HEK293 (cell line): ENCODE measurements around the gene CLECL1.

Experiments used
- CTCF ChIA-PET: fragments of 350-600 bp; formaldehyde crosslinking; extraction: SDS; loops from one replicate; lab custom pipeline; 2021; ENCODE audit warnings: antibody characterized with exemption; lab: Yijun Ruan, JAX
- POLR2A ChIA-PET: fragments of 300-600 bp; formaldehyde crosslinking; extraction: SDS; loops from one replicate; lab custom pipeline; 2020; ENCODE audit warnings: antibody characterized with exemption, inconsistent platforms; lab: Yijun Ruan, JAX
- H3K27ac ChIP-seq: fragments of 200-500 bp; sonication (Bioruptor generic); 2 replicates; pipeline ENCODE4 v1.5.1; 2014; ENCODE audit warnings: low read depth, low read length, control low read depth, inconsistent platforms; ENCODE audit errors: extremely low read depth
- H3K36me3 ChIP-seq, 2 experiments: fragments of 200-500 bp in 1 of 2; sonication (Bioruptor generic) in 1 of 2; 1 replicate in 1 of 2; 2 replicates in 1 of 2; pipeline ENCODE4 v1.5.1; 2014 to 2017; ENCODE audit warnings: inconsistent platforms in 2 of 2, low read length in 2 of 2; ENCODE audit not compliant: control insufficient read depth in 2 of 2, insufficient read depth in 1 of 2
- H3K4me1 ChIP-seq: fragments of 200-500 bp; sonication (Bioruptor generic); 2 replicates; pipeline ENCODE4 v1.5.1; 2014; ENCODE audit warnings: mild to moderate bottlenecking, low read length, inconsistent platforms; ENCODE audit not compliant: control insufficient read depth, insufficient read depth
- H3K4me3 ChIP-seq: 2 replicates; pipeline ENCODE4 v1.5.1; 2011; ENCODE audit warnings: low read depth, mild to moderate bottlenecking, control low read depth, low read length, moderate library complexity
- H3K9me3 ChIP-seq: fragments of 200-500 bp; sonication (Bioruptor generic); 2 replicates; pipeline ENCODE4 v1.5.1; 2014; ENCODE audit warnings: low read depth, low read length, inconsistent platforms; ENCODE audit not compliant: control insufficient read depth, insufficient read depth
- ATF2 ChIP-seq: fragments of 450-650 bp; formaldehyde crosslinking; IDR thresholded peaks from 2 replicates; pipeline ENCODE4 v1.5.1; 2016; ENCODE audit warnings: missing biosample characterization, missing genetic modification characterization, low read depth
- BCL11B ChIP-seq: fragments of 450-650 bp; formaldehyde crosslinking; IDR thresholded peaks from 2 replicates; pipeline ENCODE4 v1.5.1; 2016; ENCODE audit warnings: low read depth, missing biosample characterization, missing genetic modification characterization
- INSM2 ChIP-seq: fragments of 450-650 bp; formaldehyde crosslinking; IDR thresholded peaks from 2 replicates; pipeline ENCODE4 v1.5.1; 2016; ENCODE audit warnings: missing biosample characterization, missing genetic modification characterization
- PRDM2 ChIP-seq: fragments of 450-650 bp; formaldehyde crosslinking; IDR thresholded peaks from 2 replicates; pipeline ENCODE4 v1.5.1; 2016; ENCODE audit warnings: missing biosample characterization, missing genetic modification characterization, borderline replicate concordance
- SALL2 ChIP-seq: fragments of 450-650 bp; formaldehyde crosslinking; IDR thresholded peaks from 2 replicates; pipeline ENCODE4 v1.5.0; 2017; ENCODE audit warnings: missing biosample characterization, mild to moderate bottlenecking, missing genetic modification characterization, borderline replicate concordance
- SP3 ChIP-seq: fragments of 450-650 bp; formaldehyde crosslinking; IDR thresholded peaks from 2 replicates; pipeline ENCODE4 v1.5.1; 2016; ENCODE audit warnings: missing biosample characterization, missing genetic modification characterization
- ZBTB21 ChIP-seq: fragments of 450-650 bp; formaldehyde crosslinking; IDR thresholded peaks from 2 replicates; pipeline ENCODE4 v1.5.1; 2017; ENCODE audit warnings: missing biosample characterization, missing genetic modification characterization
- ZBTB48 ChIP-seq: fragments of 450-650 bp; formaldehyde crosslinking; IDR thresholded peaks from 2 replicates; pipeline ENCODE4 v1.5.1; 2016; ENCODE audit warnings: missing biosample characterization, missing genetic modification characterization
- ZNF148 ChIP-seq: fragments of 450-650 bp; formaldehyde crosslinking; IDR thresholded peaks from 2 replicates; pipeline ENCODE4 v1.5.0; 2017; ENCODE audit warnings: missing biosample characterization, missing genetic modification characterization, borderline replicate concordance
- ZNF211 ChIP-seq: fragments of 450-650 bp; formaldehyde crosslinking; IDR thresholded peaks from 2 replicates; pipeline ENCODE4 v1.5.1; 2016; ENCODE audit warnings: low read depth, missing biosample characterization, missing genetic modification characterization
- ZNF223 ChIP-seq: fragments of 450-650 bp; formaldehyde crosslinking; IDR thresholded peaks from 2 replicates; pipeline ENCODE4 v1.5.1; 2016; ENCODE audit warnings: missing biosample characterization, missing genetic modification characterization
- ZNF341 ChIP-seq: fragments of 450-650 bp; formaldehyde crosslinking; IDR thresholded peaks from 2 replicates; pipeline ENCODE4; 2016; ENCODE audit warnings: low read depth, missing biosample characterization, missing genetic modification characterization
- ZNF416 ChIP-seq: fragments of 450-650 bp; formaldehyde crosslinking; IDR thresholded peaks from 2 replicates; pipeline ENCODE4 v1.5.1; 2016; ENCODE audit warnings: missing biosample characterization, missing genetic modification characterization
- ZNF529 ChIP-seq: fragments of 450-650 bp; formaldehyde crosslinking; IDR thresholded peaks from 2 replicates; pipeline ENCODE4 v1.5.1; 2017; ENCODE audit warnings: missing genetic modification characterization, missing biosample characterization; ENCODE audit not compliant: insufficient replicate concordance
- ZNF600 ChIP-seq: fragments of 450-650 bp; formaldehyde crosslinking; IDR thresholded peaks from 2 replicates; pipeline ENCODE4 v1.5.1; 2016; ENCODE audit warnings: missing biosample characterization, missing genetic modification characterization
- ZNF792 ChIP-seq: fragments of 450-650 bp; formaldehyde crosslinking; IDR thresholded peaks from 2 replicates; pipeline ENCODE4 v1.5.1; 2016; ENCODE audit warnings: missing biosample characterization, missing genetic modification characterization
- ZNF837 ChIP-seq: fragments of 450-650 bp; formaldehyde crosslinking; IDR thresholded peaks from 2 replicates; pipeline ENCODE4 v1.5.1; 2016; ENCODE audit warnings: missing biosample characterization, missing genetic modification characterization
- ZXDB ChIP-seq: fragments of 450-650 bp; formaldehyde crosslinking; IDR thresholded peaks from 2 replicates; pipeline ENCODE4 v1.5.1; 2016; ENCODE audit warnings: missing biosample characterization, missing genetic modification characterization
- TF ChIP-seq, protein P1 (sequence below): fragments of 450-650 bp; formaldehyde crosslinking; IDR thresholded peaks from 2 replicates; pipeline ENCODE4 v1.5.1; 2016; ENCODE audit warnings: missing biosample characterization, missing genetic modification characterization
- TF ChIP-seq, protein P2 (sequence below): fragments of 450-650 bp; formaldehyde crosslinking; IDR thresholded peaks from 2 replicates; pipeline ENCODE4 v1.5.1; 2016; ENCODE audit warnings: missing biosample characterization, missing genetic modification characterization

Gene CLECL1

DNA sequence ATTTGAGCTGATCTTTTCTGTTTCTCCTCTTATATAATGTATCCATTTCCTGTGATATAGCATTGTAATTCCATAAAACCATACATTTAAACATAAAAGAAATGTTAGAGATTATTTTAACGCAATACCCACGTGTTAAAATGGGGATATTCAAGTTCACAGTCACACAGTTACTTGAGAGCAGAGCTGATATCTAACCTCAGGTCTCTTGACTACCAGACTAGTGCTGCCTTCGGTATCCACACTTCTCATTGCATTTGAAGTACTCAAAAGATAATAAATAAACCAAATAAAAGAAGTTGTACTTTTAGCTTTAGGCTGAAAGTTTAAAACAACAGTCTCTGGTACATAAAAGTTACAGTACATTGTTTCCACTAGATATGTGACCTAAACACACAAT is 2.9 kb downstream of the CLECL1 start:
- Histone ChIP-seq H3K9me3 (no peaks in the 10 kb centered on the region), H3K4me3 (no peak overlapping the region), H3K36me3 (no peaks in the 10 kb centered on the region), H3K27ac (no peak overlapping the region), H3K4me1 (no peaks in the 10 kb centered on the region)
- POLR2A ChIA-PET, result no interaction called here
- CTCF ChIA-PET, result interaction anchor here (1.3 to 1.7 kb wide), 3 partner anchors 13 to 20 kb away, joined by 3 to 10 read pairs (median 7); no protein-coding TSS in a partner anchor
- TF ChIP-seq ZBTB21 (tag by site-specific recombination) (no peak), ZNF529 (no peak), SP3 (no peak), ZNF148 (tag by site-specific recombination) (no peak), ZNF600 (tag by site-specific recombination) (no peak)

- ChIA-PET CTCF (interaction anchor here (1.3 to 1.7 kb wide), 2 partner anchors 14 to 19 kb away, joined by 3 to 10 read pairs; no protein-coding TSS in a partner anchor), POLR2A (no interaction called here)
- no peaks in the 10 kb centered on the region for H3K36me3 ChIP-seq
- H3K9me3 ChIP-seq, result no peaks in the 10 kb centered on the region
- no peak overlapping the region for H3K27ac ChIP-seq
- no peaks in the 10 kb centered on the region for H3K4me1 ChIP-seq
- H3K4me3 ChIP-seq, result no peak overlapping the region
- TF ChIP-seq, protein P1, sequence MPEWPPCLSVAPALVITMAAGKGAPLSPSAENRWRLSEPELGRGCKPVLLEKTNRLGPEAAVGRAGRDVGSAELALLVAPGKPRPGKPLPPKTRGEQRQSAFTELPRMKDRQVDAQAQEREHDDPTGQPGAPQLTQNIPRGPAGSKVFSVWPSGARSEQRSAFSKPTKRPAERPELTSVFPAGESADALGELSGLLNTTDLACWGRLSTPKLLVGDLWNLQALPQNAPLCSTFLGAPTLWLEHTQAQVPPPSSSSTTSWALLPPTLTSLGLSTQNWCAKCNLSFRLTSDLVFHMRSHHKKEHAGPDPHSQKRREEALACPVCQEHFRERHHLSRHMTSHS (tag by site-specific recombination), result no peak
- TF ChIP-seq, protein P2, sequence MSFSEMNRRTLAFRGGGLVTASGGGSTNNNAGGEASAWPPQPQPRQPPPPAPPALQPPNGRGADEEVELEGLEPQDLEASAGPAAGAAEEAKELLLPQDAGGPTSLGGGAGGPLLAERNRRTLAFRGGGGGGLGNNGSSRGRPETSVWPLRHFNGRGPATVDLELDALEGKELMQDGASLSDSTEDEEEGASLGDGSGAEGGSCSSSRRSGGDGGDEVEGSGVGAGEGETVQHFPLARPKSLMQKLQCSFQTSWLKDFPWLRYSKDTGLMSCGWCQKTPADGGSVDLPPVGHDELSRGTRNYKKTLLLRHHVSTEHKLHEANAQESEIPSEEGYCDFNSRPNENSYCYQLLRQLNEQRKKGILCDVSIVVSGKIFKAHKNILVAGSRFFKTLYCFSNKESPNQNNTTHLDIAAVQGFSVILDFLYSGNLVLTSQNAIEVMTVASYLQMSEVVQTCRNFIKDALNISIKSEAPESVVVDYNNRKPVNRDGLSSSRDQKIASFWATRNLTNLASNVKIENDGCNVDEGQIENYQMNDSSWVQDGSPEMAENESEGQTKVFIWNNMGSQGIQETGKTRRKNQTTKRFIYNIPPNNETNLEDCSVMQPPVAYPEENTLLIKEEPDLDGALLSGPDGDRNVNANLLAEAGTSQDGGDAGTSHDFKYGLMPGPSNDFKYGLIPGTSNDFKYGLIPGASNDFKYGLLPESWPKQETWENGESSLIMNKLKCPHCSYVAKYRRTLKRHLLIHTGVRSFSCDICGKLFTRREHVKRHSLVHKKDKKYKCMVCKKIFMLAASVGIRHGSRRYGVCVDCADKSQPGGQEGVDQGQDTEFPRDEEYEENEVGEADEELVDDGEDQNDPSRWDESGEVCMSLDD (tag by site-specific recombination), result no peak
- TF ChIP-seq ZBTB48 (tag by site-specific recombination) (no peak), SP3 (no peak), ZNF792 (tag by site-specific recombination) (no peak), ATF2 (tag by site-specific recombination) (no peak), ZNF211 (no peak), ZNF223 (tag by site-specific recombination) (no peak), SALL2 (tag by site-specific recombination) (no peak), ZNF837 (tag by site-specific recombination) (no peak), BCL11B (tag by site-specific recombination) (no peak), ZNF341 (tag by site-specific recombination) (no peak), ZXDB (tag by site-specific recombination) (no peak), ZNF416 (no peak), PRDM2 (tag by site-specific recombination) (no peak), INSM2 (tag by site-specific recombination) (no peak)
Measured at GRCh38 chr12:9729082-9729481, 3.8 kb downstream of the CLECL1 start.
